B cell (primary cell): ENCODE data around the gene ULBP1. TPM values are rescaled to one million over a fixed set of nuclear protein-coding genes. Genes with fewer than 3 reads are reported as not detected.
A peak's percentile ranks its signal among the peaks of the same experiment; 100 is the strongest.

Source experiments
- ATAC-seq: fragments of 200-7000 bp; cut with Tn5 transposase; one replicate; pipeline ENCODE4 v1.10.0; 2021; ENCODE audit warnings: low read depth, mild to moderate bottlenecking, moderate number of reproducible peaks, moderate library complexity
- CTCF ChIA-PET: fragments of 350-600 bp; sonication (Branson Sonifier 250); formaldehyde crosslinking; loops from one replicate; lab custom pipeline; 2021; ENCODE audit warnings: antibody characterized with exemption, inconsistent platforms; lab: Charles Lee
- POLR2A ChIA-PET: fragments of 350-600 bp; sonication (Branson Sonifier 250); formaldehyde crosslinking; loops from one replicate; lab custom pipeline; 2021; ENCODE audit warnings: antibody characterized with exemption; lab: Charles Lee
- DNase-seq: peaks from one replicate; pipeline ENCODE4 v3.0.0; 2013
- H2AFZ ChIP-seq: 2 replicates; pipeline ENCODE4 v1.6.1; 2012; ENCODE audit warnings: mild to moderate bottlenecking, low read depth, low read length; ENCODE audit not compliant: insufficient read depth, poor library complexity, severe bottlenecking
- H3K27ac ChIP-seq, 2 donors: 1 replicate in 1 of 2; 2 replicates in 1 of 2; pipeline ENCODE4 v1.5.1; 2012 to 2013; ENCODE audit warnings: low read length in 2 of 2, mild to moderate bottlenecking in 2 of 2, moderate library complexity in 1 of 2
- H3K27me3 ChIP-seq, 4 experiments: fragments of 200-600 bp in 1 of 4; sonication (generic) in 1 of 4; replicated peaks in 1 of 4; 1 replicate in 2 of 4; 2 replicates in 2 of 4; pipeline versions ENCODE4 v1.6.1 to v1.7.0; 2013 to 2016; ENCODE audit warnings: low read length in 3 of 4, mild to moderate bottlenecking in 2 of 4, mixed read lengths in 1 of 4, moderate library complexity in 1 of 4; ENCODE audit not compliant: insufficient read depth in 4 of 4, control insufficient read depth in 3 of 4; ENCODE audit errors: control extremely low read depth in 1 of 4
- H3K36me3 ChIP-seq, 2 experiments: replicated peaks in 1 of 2; 1 replicate in 1 of 2; 2 replicates in 1 of 2; pipeline versions ENCODE4 v1.6.1 to v1.7.1; 2013; ENCODE audit warnings: low read length in 1 of 2; ENCODE audit not compliant: insufficient read depth in 2 of 2, control insufficient read depth in 1 of 2; ENCODE audit errors: control extremely low read depth in 1 of 2, extremely low read depth in 1 of 2
- H3K4me1 ChIP-seq, 2 donors: fragments of 200-600 bp in 1 of 2; sonication (generic) in 1 of 2; 1 replicate in 1 of 2; 2 replicates in 1 of 2; pipeline versions ENCODE4 v1.5.1 to v1.6.1; 2013 to 2017; ENCODE audit warnings: low read length in 2 of 2; ENCODE audit not compliant: control insufficient read depth in 2 of 2, insufficient read depth in 2 of 2
- H3K4me2 ChIP-seq: replicated peaks from 2 replicates; pipeline ENCODE3; 2012; ENCODE audit warnings: mild to moderate bottlenecking, low read depth, low read length; ENCODE audit not compliant: poor library complexity, severe bottlenecking
- H3K4me3 ChIP-seq, 5 experiments: fragments of 200-600 bp in 1 of 5; sonication (generic) in 1 of 5; 1 replicate in 3 of 5; 2 replicates in 2 of 5; pipeline versions ENCODE4 v1.5.1 to v1.7.0; 2011 to 2016; ENCODE audit warnings: low read length in 4 of 5, mild to moderate bottlenecking in 4 of 5, low read depth in 2 of 5, control low read depth in 1 of 5, moderate library complexity in 1 of 5; ENCODE audit not compliant: insufficient read depth in 1 of 5; ENCODE audit errors: control extremely low read depth in 1 of 5, extremely low read depth in 1 of 5
- H3K79me2 ChIP-seq: fragments of 200-600 bp; sonication (generic); one replicate; pipeline ENCODE4 v1.6.0; 2016; ENCODE audit warnings: low read length; ENCODE audit not compliant: control insufficient read depth, insufficient read depth
- H3K9ac ChIP-seq: fragments of 200-600 bp; sonication (generic); 2 replicates; pipeline ENCODE4 v1.6.1; 2017; ENCODE audit warnings: mild to moderate bottlenecking, low read length, moderate library complexity
- H3K9me3 ChIP-seq, 3 donors: one replicate each; pipeline versions ENCODE4 v1.6.1 to v1.7.1; 2013; ENCODE audit warnings: low read length in 2 of 3; ENCODE audit not compliant: control insufficient read depth in 2 of 3, insufficient read depth in 1 of 3; ENCODE audit errors: control extremely low read depth in 1 of 3
- H4K20me1 ChIP-seq: 2 replicates; pipeline ENCODE4 v1.6.0; 2012; ENCODE audit warnings: mild to moderate bottlenecking, low read length; ENCODE audit not compliant: insufficient read depth, control insufficient read depth, poor library complexity, severe bottlenecking
- H3K27ac Mint-ChIP-seq: one replicate; pipeline ENCODE4 v1.8.0; 2021; ENCODE audit warnings: mixed read lengths
- H3K27me3 Mint-ChIP-seq: one replicate; pipeline ENCODE4 v1.8.0; 2021; ENCODE audit warnings: mixed read lengths
- H3K4me1 Mint-ChIP-seq: one replicate; pipeline ENCODE4 v1.8.0; 2021; ENCODE audit warnings: mixed read lengths
- H3K4me3 Mint-ChIP-seq: one replicate; pipeline ENCODE4 v1.8.0; 2021; ENCODE audit warnings: mixed read lengths
- H3K9me3 Mint-ChIP-seq: one replicate; pipeline ENCODE4 v1.8.0; 2022; ENCODE audit warnings: mixed read lengths; ENCODE audit not compliant: insufficient read depth
- EZH2 ChIP-seq: IDR thresholded peaks from 2 replicates; pipeline ENCODE4 v1.6.1; 2012; ENCODE audit warnings: borderline replicate concordance, low read depth, mild to moderate bottlenecking, moderate library complexity, low read length; ENCODE audit not compliant: insufficient read depth, poor library complexity, severe bottlenecking
- WGBS: methylation state at CpG from one replicate; pipeline ENCODE4 v1.1.5; 2013; ENCODE audit warnings: missing lambda C conversion rate; ENCODE audit not compliant: insufficient coverage; 5-methylcytosine and 5-hydroxymethylcytosine counted together
- intact Hi-C: fragments of 100-400 bp; cut with micrococcal nuclease; formaldehyde crosslinking; loops from one replicate; pipeline ENCODE4 v1.10.0; 2022
- polyA minus RNA-seq: library from RNA; depleted of rRNA, polyadenylated mRNA; stranded (reverse); fragments of >200 nt; gene quantifications from 2 replicates; pipeline ENCODE4 v1.2.3, GENCODE V29; 2012
- polyA plus RNA-seq: library from polyadenylated mRNA; depleted of rRNA; stranded (reverse); fragments of >200 nt; gene quantifications from 2 replicates; pipeline ENCODE4 v1.2.3, GENCODE V29; 2012
- total RNA-seq, 2 donors: library from RNA; stranded (reverse); fragments of 120-200 nt in 1 of 2; gene quantifications; 1 replicate in 1 of 2; 2 replicates in 1 of 2; pipeline versions ENCODE4 v1.2.3 to v1.2.4, GENCODE V29; 2013 to 2022
- TF ChIP-seq, protein P1 (sequence below): fragments of 200-600 bp; IDR thresholded peaks from one replicate; pipeline ENCODE4 v1.8.0; 2022; ENCODE audit warnings: antibody characterized with exemption, mild to moderate bottlenecking

Gene ULBP1, protein sequence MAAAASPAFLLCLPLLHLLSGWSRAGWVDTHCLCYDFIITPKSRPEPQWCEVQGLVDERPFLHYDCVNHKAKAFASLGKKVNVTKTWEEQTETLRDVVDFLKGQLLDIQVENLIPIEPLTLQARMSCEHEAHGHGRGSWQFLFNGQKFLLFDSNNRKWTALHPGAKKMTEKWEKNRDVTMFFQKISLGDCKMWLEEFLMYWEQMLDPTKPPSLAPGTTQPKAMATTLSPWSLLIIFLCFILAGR
- 0.12 and 0.19 TPM in 2 replicates for total RNA-seq
- not detected for total RNA-seq (2013)
- polyA plus RNA-seq = 0.04 and 0.48 TPM in 2 replicates
- 0.43 TPM in 1 of 2 replicates, not detected in the other for polyA minus RNA-seq

GRCh38 chr6:149963462-149964307 is at the start of gene ULBP1:
Gene ULBP1 (plus strand): TSS chr6:149963943. CDS start chr6:149964050, 107 bp downstream.
- Histone ChIP-seq H3K4me3 (peak within 1 kb of the TSS; percentile 31 to 66 (median 53)), H3K4me2 (peak within 1 kb of the TSS; percentile 97), H3K9me3 (peaks cover 0 to 35% (median 0%) of the 10 kb centered on the region in 3 donors), H3K36me3 (no peaks in the 10 kb centered on the region), H3K79me2 (no peaks in the 10 kb centered on the region), H3K27ac (no peak within 1 kb of the TSS), H3K27me3 (peaks cover 0 to 79% (median 35%) of the 10 kb centered on the region in 4 experiments), H4K20me1 (peaks cover 8% of the 10 kb centered on the region), H3K4me1 (peaks cover 28 to 30% of the 10 kb centered on the region in 2 donors), H3K9ac (peak within 1 kb of the TSS; percentile 70), H2AFZ (peak within 1 kb of the TSS; percentile 77)
- Mint-ChIP-seq H3K9me3 (no peaks in the 10 kb centered on the region), H3K4me3 (peak within 1 kb of the TSS; percentile 95), H3K4me1 (peaks cover 29% of the 10 kb centered on the region), H3K27me3 (peaks cover 86% of the 10 kb centered on the region), H3K27ac (peak within 1 kb of the TSS; percentile 67)
- ATAC-seq = peak; percentile 77
- intact Hi-C loops = loop anchor here (1.0 to 2.0 kb wide), 3 partner anchors 25 to 41 kb away; no protein-coding TSS in a partner anchor
- ChIA-PET CTCF (interaction anchor here (1.0 kb wide), 1 partner anchor 54 kb away, joined by 4 read pairs; no protein-coding TSS in a partner anchor), POLR2A (no interaction called here)
- TF ChIP-seq, protein P1, sequence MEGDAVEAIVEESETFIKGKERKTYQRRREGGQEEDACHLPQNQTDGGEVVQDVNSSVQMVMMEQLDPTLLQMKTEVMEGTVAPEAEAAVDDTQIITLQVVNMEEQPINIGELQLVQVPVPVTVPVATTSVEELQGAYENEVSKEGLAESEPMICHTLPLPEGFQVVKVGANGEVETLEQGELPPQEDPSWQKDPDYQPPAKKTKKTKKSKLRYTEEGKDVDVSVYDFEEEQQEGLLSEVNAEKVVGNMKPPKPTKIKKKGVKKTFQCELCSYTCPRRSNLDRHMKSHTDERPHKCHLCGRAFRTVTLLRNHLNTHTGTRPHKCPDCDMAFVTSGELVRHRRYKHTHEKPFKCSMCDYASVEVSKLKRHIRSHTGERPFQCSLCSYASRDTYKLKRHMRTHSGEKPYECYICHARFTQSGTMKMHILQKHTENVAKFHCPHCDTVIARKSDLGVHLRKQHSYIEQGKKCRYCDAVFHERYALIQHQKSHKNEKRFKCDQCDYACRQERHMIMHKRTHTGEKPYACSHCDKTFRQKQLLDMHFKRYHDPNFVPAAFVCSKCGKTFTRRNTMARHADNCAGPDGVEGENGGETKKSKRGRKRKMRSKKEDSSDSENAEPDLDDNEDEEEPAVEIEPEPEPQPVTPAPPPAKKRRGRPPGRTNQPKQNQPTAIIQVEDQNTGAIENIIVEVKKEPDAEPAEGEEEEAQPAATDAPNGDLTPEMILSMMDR = no peak
- TF ChIP-seq EZH2 = no peak
- 1% methylated on average over 69 of the region's 69 CpGs for WGBS
- DNase-seq = peak; percentile 86
